Naive B cell (primary cell): ENCODE results near the gene MINAR1. TPM values are rescaled to one million over a fixed set of nuclear protein-coding genes. Genes with fewer than 3 reads are reported as not detected.

Experiments
- ATAC-seq, 2 donors: fragments of 150-1000 bp; cut with Tn5 transposase; 2 replicates each; pipeline ENCODE4 v1.10.0; 2021; ENCODE audit warnings: low read depth in 2 of 2, mild to moderate bottlenecking in 2 of 2, moderate library complexity in 2 of 2
- DNase-seq: peaks from one replicate; pipeline ENCODE4 v3.0.0; 2022
- H3K27ac Mint-ChIP-seq, 6 donors: one replicate each; pipeline ENCODE4 v1.8.0; 2020 to 2022; ENCODE audit warnings: mild to moderate bottlenecking in 6 of 6, mixed read lengths in 6 of 6, moderate library complexity in 5 of 6, inconsistent platforms in 2 of 6
- H3K27me3 Mint-ChIP-seq, 3 donors: one replicate each; pipeline ENCODE4 v1.8.0; 2021 to 2022; ENCODE audit warnings: mixed read lengths in 3 of 3, mild to moderate bottlenecking in 1 of 3
- H3K36me3 Mint-ChIP-seq, 2 donors: one replicate each; pipeline ENCODE4 v1.8.0; 2020 to 2022; ENCODE audit warnings: mixed read lengths in 2 of 2, inconsistent platforms in 1 of 2, mild to moderate bottlenecking in 1 of 2
- H3K4me1 Mint-ChIP-seq, 3 donors: one replicate each; pipeline ENCODE4 v1.8.0; 2020 to 2022; ENCODE audit warnings: mixed read lengths in 3 of 3, inconsistent platforms in 1 of 3, mild to moderate bottlenecking in 1 of 3, moderate library complexity in 1 of 3
- H3K4me3 Mint-ChIP-seq, 8 donors: one replicate each; pipeline ENCODE4 v1.8.0; 2020 to 2022; ENCODE audit warnings: mild to moderate bottlenecking in 8 of 8, mixed read lengths in 8 of 8, moderate library complexity in 8 of 8, inconsistent platforms in 2 of 8
- H3K9me3 Mint-ChIP-seq, 7 donors: one replicate each; pipeline ENCODE4 v1.8.0; 2020 to 2022; ENCODE audit warnings: mixed read lengths in 7 of 7, mild to moderate bottlenecking in 5 of 7, inconsistent platforms in 2 of 7, moderate library complexity in 1 of 7
- polyA plus RNA-seq, 6 donors: library from polyadenylated mRNA; unstranded; fragments of 300-500 nt; fragmentation: Illumina TruSeq; gene quantifications; one replicate each; pipeline ENCODE4 v1.2.3, GENCODE V29; 2021; ENCODE audit warnings: low read depth in 6 of 6

MINAR1 gene
- polyA plus RNA-seq, 6 donors from 2014 or later, result 0.13 TPM; not detected in 5

DNA sequence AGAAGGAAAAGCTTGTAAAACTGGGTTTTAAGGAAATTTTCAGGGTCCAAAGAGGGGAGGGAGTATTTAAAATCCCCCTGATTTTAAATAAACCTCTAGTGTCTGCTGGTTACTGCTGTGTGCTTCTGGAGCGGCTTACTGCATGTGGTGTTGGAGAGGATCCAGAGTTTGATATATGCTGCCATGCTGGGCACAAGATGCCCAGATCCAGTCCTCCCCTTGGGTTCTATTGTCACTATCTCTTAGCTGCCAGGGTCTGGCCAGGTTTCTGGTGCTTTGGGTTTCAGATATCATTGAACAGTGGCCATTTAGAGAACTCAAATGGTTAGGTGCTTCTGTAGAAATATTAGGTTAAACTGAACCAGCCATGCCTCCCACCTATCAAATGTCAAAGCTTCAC is 27.5 kb downstream of the MINAR1 start:
- H3K27me3 Mint-ChIP-seq, result peaks cover 5 to 9% (median 6%) of the 10 kb centered on the region in 3 donors
- ATAC-seq, result no peak
- no peaks in the 10 kb centered on the region for H3K9me3 Mint-ChIP-seq
- DNase-seq, result no peak
- no peaks in the 10 kb centered on the region for H3K36me3 Mint-ChIP-seq
- no peak overlapping the region for H3K4me3 Mint-ChIP-seq
- no peak overlapping the region for H3K27ac Mint-ChIP-seq
- H3K4me1 Mint-ChIP-seq, result no peaks in the 10 kb centered on the region

DNA sequence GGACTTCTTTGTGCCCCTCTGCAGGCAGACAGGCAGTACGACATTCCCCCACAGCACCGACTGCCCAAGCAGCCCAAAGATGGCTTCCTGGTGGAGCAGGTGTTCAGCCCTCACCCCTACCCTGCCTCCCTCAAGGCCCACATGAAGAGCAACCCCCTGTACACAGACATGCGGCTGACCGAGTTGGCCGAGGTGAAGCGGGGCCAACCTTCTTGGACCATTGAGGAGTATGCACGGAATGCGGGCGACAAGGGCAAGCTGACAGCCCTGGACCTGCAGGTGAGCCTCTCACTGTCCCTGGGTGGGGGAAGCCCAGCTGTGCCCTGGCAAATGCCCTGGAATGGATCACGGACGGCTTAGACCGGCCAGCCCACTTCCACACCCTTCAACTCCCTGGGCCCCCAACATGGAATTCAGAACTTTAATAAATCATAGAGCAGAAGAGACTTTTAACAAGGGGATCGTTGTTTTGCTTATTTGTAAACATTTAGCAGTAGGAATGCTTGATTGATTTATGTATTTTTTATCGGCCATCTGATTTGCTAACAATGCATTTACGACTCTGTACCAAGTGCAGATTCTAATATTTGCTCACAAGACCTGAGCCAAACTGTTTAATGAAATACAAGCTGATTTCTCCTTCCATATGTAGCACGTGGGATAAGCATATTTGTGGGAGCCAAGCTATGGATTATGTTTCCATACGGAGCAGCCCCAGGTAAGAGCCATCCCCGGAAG is 31.1 kb downstream of the MINAR1 start:
- Mint-ChIP-seq H3K36me3 (no peaks in the 10 kb centered on the region), H3K4me3 (no peak overlapping the region), H3K27me3 (peaks cover 5 to 9% (median 6%) of the 10 kb centered on the region in 3 donors), H3K4me1 (no peaks in the 10 kb centered on the region), H3K27ac (no peak overlapping the region), H3K9me3 (no peaks in the 10 kb centered on the region)
- DNase-seq (no peak), ATAC-seq (no peak)

DNA sequence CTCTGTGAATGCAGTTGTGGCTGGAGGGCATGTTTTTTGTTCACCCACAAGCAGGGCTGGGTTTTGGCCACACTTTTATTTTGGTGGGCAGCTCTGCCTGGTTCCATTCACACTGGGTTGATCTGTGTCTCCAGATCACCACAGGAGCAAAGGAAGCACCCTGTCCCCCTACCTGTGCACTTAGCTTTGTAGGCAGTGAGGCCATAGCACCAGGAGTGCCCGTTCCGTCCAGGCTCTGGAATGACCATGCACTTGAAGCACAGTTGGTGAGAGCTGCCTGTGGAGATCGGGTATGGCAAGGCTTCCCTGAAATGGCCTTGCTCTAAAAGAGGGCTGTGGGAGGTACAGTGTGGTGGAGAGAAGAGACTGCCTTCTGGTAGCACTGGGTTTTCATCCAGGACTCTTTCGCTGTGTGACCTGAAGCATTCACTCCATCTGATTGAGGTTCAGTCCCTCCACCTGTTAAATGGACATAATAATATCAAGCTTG is 31.7 kb downstream of the MINAR1 start:
- Mint-ChIP-seq H3K9me3 (no peaks in the 10 kb centered on the region), H3K4me3 (no peak overlapping the region), H3K4me1 (no peaks in the 10 kb centered on the region), H3K27me3 (peaks cover 5 to 9% (median 6%) of the 10 kb centered on the region in 3 donors), H3K27ac (no peak overlapping the region), H3K36me3 (no peaks in the 10 kb centered on the region)
- DNase-seq (no peak), ATAC-seq (no peak)

DNA sequence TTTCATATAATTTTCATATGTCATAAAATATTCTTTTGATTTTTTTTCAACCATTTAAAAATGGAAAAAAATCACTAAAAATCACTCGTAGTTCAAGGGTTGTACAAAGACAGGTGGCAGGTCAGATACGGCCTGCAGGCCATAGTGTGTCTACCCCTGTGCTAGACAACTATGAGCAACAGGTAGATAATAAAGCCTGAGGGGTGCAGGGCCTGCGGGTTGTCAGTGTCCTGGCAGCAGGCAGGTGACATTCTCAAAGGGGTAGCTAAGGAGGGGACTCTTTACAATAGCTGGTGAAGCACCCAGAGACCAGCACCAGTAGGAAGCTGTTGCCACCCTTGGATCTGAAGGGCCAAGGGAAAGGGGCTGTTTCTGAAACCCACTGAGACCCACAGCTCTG is 34.4 kb downstream of the MINAR1 start:
- Mint-ChIP-seq H3K36me3 (no peaks in the 10 kb centered on the region), H3K27me3 (peaks cover 0 to 5% (median 0%) of the 10 kb centered on the region in 3 donors), H3K27ac (no peak overlapping the region), H3K4me1 (no peaks in the 10 kb centered on the region), H3K4me3 (no peak overlapping the region), H3K9me3 (no peaks in the 10 kb centered on the region)
- DNase-seq (no peak), ATAC-seq (no peak)

DNA sequence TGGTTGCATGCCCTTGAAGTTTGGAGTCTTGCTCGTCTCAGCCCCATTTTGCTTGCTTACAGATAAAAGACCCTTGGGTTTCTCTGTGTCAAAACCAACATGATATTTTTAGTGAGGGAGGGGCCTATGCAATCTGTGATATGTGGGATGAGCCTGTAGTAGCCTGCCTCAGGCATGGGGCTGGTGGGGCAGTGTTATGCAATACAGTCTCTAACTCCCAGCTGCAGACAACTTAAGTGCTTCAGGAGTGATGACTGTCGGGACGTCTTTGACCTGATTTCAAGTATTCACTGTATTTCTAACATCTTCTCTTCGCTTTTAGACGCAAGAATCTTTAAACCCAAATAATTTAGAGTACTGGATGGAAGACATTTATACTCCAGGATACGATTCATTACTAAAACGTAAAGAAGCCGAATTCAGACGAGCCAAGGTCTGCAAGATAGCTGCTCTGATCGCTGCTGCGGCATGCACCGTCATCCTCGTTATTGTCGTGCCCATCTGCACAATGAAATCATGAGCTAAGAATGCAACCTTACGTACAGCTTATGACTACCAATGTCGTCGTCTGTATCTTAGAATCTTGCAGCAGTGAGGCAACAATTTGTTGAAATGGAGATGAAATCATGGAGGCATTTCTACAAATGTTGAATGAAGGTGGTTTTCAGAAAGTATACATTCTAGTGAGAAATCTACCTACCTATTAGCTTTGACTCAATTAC is 35.9 kb downstream of the MINAR1 start:
- Mint-ChIP-seq H3K4me1 (no peaks in the 10 kb centered on the region), H3K9me3 (no peaks in the 10 kb centered on the region), H3K27me3 (no peaks in the 10 kb centered on the region), H3K36me3 (no peaks in the 10 kb centered on the region), H3K4me3 (no peak overlapping the region), H3K27ac (no peak overlapping the region)
- ATAC-seq (no peak), DNase-seq (no peak)

DNA sequence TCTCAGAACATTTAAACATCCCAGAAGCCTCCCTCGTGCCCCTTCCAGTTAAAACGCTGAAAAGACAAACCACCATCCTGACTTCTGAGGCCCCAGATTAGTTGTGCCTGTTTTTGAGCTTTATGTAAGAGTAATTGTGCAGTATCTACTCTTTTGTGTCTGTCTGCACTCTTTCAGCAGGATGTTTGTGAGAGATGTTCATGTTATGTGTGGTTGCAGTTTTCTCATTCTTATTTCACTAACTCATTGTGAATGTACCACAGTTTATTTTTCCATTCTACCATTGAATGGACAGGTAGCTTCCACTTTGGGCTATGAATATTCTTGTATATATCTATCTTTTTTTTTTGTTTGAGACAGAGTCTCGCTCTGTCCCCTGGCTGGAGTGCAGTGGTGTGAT is 40.3 kb downstream of the MINAR1 start:
- Mint-ChIP-seq H3K9me3 (no peaks in the 10 kb centered on the region), H3K36me3 (no peaks in the 10 kb centered on the region), H3K4me3 (no peak overlapping the region), H3K27me3 (peaks cover 4 to 9% (median 7%) of the 10 kb centered on the region in 3 donors), H3K27ac (no peak overlapping the region), H3K4me1 (no peaks in the 10 kb centered on the region)
- no peak for DNase-seq
- no peak for ATAC-seq

DNA sequence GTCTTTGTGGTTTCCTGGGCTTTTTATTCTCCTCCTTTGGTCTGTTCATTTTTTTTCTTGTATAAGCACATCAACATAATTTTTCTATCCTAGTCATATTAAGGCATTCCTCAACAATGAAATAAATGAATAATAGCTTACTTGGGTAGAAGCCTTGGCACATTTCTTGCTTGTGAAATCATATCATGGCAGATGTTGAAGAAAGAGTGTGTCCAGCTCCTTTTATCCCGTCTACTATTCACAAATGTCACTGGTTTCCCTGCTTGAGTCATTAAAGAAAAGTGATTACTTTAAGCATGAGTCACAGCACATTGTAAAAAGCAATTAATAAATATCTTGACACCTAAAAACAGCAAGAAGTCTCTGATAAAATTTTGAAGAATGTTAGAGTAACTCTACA is 42.1 kb downstream of the MINAR1 start:
- Mint-ChIP-seq H3K9me3 (no peaks in the 10 kb centered on the region), H3K36me3 (no peaks in the 10 kb centered on the region), H3K27me3 (peaks cover 4 to 11% (median 9%) of the 10 kb centered on the region in 3 donors), H3K4me1 (no peaks in the 10 kb centered on the region), H3K4me3 (no peak overlapping the region), H3K27ac (no peak overlapping the region)
- DNase-seq, result no peak
- ATAC-seq, result no peak

DNA sequence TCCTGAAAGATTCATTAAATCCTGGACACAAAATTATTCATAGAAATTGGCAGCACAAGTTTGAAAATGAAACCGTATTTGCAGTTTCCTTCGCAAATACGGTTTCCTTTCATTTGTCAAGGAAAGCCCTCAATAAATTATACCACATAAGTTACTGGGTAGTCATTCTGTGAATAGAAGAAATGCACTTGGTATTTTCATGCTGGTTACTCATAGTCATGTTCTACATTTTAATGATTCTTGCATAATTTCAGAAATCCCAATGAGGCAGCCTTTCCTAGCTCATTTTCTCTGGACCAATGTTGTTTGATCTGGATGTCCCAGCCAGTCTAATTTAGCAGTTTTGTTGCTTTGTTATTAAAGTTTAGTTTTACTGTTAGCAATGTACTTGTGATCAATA is 43.2 kb downstream of the MINAR1 start:
- Mint-ChIP-seq H3K4me1 (no peaks in the 10 kb centered on the region), H3K27ac (no peak overlapping the region), H3K9me3 (no peaks in the 10 kb centered on the region), H3K4me3 (no peak overlapping the region), H3K27me3 (peaks cover 4 to 11% (median 9%) of the 10 kb centered on the region in 3 donors), H3K36me3 (no peaks in the 10 kb centered on the region)
- DNase-seq, result no peak
- ATAC-seq, result no peak

- DNase-seq (no peak), ATAC-seq (no peak)
- H3K4me3 Mint-ChIP-seq, result peak overlapping the region in 1 of 8 donors; percentile 76
- H3K27me3 Mint-ChIP-seq, result peaks cover 4 to 11% (median 9%) of the 10 kb centered on the region in 3 donors
- no peaks in the 10 kb centered on the region for H3K36me3 Mint-ChIP-seq
- H3K27ac Mint-ChIP-seq, result no peak overlapping the region
- peaks cover 0 to 2% (median 0%) of the 10 kb centered on the region in 7 donors for H3K9me3 Mint-ChIP-seq
- no peaks in the 10 kb centered on the region for H3K4me1 Mint-ChIP-seq
These were observed 46.0 kb downstream of the MINAR1 start for GRCh38 chr15:79478108-79478507.

- ATAC-seq (no peak), DNase-seq (no peak)
- Mint-ChIP-seq H3K4me3 (peak overlapping the region in 1 of 8 donors; percentile 6), H3K27me3 (peaks cover 4 to 19% (median 11%) of the 10 kb centered on the region in 3 donors), H3K27ac (no peak overlapping the region), H3K36me3 (no peaks in the 10 kb centered on the region), H3K9me3 (peaks cover 0 to 9% (median 2%) of the 10 kb centered on the region in 7 donors), H3K4me1 (no peaks in the 10 kb centered on the region)
These were observed 47.5 kb downstream of the MINAR1 start for GRCh38 chr15:79479616-79480015.

DNA sequence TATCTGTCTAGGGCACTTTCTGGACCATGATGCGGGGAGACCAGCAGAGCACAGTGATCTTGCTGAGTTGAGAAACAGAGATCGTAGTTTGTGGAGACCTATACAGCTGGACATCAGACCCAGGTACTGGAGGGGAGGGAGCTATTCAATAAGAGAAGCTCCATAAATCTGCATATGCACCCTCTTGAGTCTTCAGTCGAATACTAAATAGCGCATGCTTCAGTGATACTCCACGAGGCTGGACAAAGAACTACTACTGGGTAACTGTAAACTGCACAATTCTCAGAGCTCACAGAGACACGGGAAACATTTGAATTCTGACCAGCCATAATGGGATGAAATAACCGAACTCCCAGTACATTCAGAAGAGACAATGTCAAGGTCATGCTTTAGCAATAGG is 49.7 kb downstream of the MINAR1 start:
- peaks cover 0 to 11% (median 5%) of the 10 kb centered on the region in 3 donors for H3K27me3 Mint-ChIP-seq
- H3K36me3 Mint-ChIP-seq, result no peaks in the 10 kb centered on the region
- H3K9me3 Mint-ChIP-seq, result peaks cover 0 to 9% (median 2%) of the 10 kb centered on the region in 7 donors
- DNase-seq (no peak), ATAC-seq (no peak)
- H3K4me1 Mint-ChIP-seq, result no peaks in the 10 kb centered on the region
- H3K4me3 Mint-ChIP-seq, result no peak overlapping the region
- H3K27ac Mint-ChIP-seq, result no peak overlapping the region
